ENCODE data around the gene OSBP2.

- no peak for TF ChIP-seq CTCF (IDR thresholded peaks at IDR 0.05)
- TF ChIP-seq POLR2A (IDR thresholded peaks at IDR 0.05), result no peak
Measured at GRCh38 chr22:30825711-30826505, 131.2 kb downstream of the OSBP2 start.

All from tibial nerve (tissue), 3 donors.